GM18505 (cell line): Measurements from ENCODE around the gene C10orf71.

ENCODE experiments used
- ATAC-seq: cut with Tn5 transposase; IDR thresholded peaks from one replicate; pipeline ENCODE4 v1.9.1; 2021; ENCODE audit not compliant: unreplicated experiment
- POLR2A ChIP-seq: IDR thresholded peaks from 4 replicates; pipeline ENCODE4 v1.6.1; 2011; ENCODE audit warnings: borderline replicate concordance; ENCODE audit not compliant: insufficient read depth, insufficient read length; ENCODE audit errors: extremely low read depth

Gene C10orf71

GRCh38 chr10:49353026-49353894, 54.3 kb downstream of the C10orf71 start:
- TF ChIP-seq POLR2A = no peak
- ATAC-seq = no peak

- ATAC-seq = no peak
- no peak for TF ChIP-seq POLR2A
Observed at GRCh38 chr10:49353895-49354566, 55.1 kb downstream of the C10orf71 start.

- TF ChIP-seq POLR2A = no peak
- no peak for ATAC-seq
Observed at GRCh38 chr10:49354593-49354992, 55.6 kb downstream of the C10orf71 start.

GRCh38 chr10:49355221-49355620, 56.3 kb downstream of the C10orf71 start:
- ATAC-seq = no peak
- TF ChIP-seq POLR2A = no peak

- ATAC-seq = no peak
- no peak for TF ChIP-seq POLR2A
Observed at GRCh38 chr10:49356181-49356580, 57.2 kb downstream of the C10orf71 start.

GRCh38 chr10:49356944-49357343, 58.0 kb downstream of the C10orf71 start:
- no peak for ATAC-seq
- no peak for TF ChIP-seq POLR2A

- TF ChIP-seq POLR2A = no peak
Observed at GRCh38 chr10:49357910-49358309, 58.9 kb downstream of the C10orf71 start.

GRCh38 chr10:49359349-49360270, 60.6 kb downstream of the C10orf71 start:
- no peak for ATAC-seq
- no peak for TF ChIP-seq POLR2A

More at GRCh38 chr10:49357910-49358309, 58.9 kb downstream of the C10orf71 start:
- ATAC-seq = no peak

GRCh38 chr10:49360271-49361177, 61.6 kb downstream of the C10orf71 start:
- no peak for TF ChIP-seq POLR2A
- no peak for ATAC-seq

- no peak for TF ChIP-seq POLR2A
- ATAC-seq = no peak
Observed at GRCh38 chr10:49361178-49361554, 62.2 kb downstream of the C10orf71 start.

GRCh38 chr10:49361735-49362568, 63.0 kb downstream of the C10orf71 start:
- TF ChIP-seq POLR2A = no peak
- no peak for ATAC-seq
